Liver (tissue), 9 donors: Measurements from ENCODE around the gene ZBTB12. TPM values are rescaled to one million over a fixed set of nuclear protein-coding genes. Genes with fewer than 3 reads are reported as not detected.

Source experiments
- DNase-seq: peaks from one replicate; pipeline ENCODE4 v3.0.0-alpha.2; 2017; ENCODE audit warnings: low spot score
- H3K27ac ChIP-seq, 2 donors: one replicate each; pipeline ENCODE4 v1.7.0; 2013; ENCODE audit warnings: inconsistent platforms in 2 of 2, low read length in 2 of 2, control low read depth in 1 of 2, low read depth in 1 of 2, mild to moderate bottlenecking in 1 of 2
- H3K27me3 ChIP-seq, 4 donors: one replicate each; pipeline versions ENCODE4 v1.6.1 to v1.7.0; 2013; ENCODE audit warnings: low read length in 3 of 4, inconsistent platforms in 1 of 4, mild to moderate bottlenecking in 1 of 4, moderate library complexity in 1 of 4; ENCODE audit not compliant: control insufficient read depth in 4 of 4, insufficient read depth in 4 of 4
- H3K36me3 ChIP-seq, 4 donors: one replicate each; pipeline versions ENCODE4 v1.6.1 to v1.7.0; 2013; ENCODE audit warnings: low read length in 3 of 4, mild to moderate bottlenecking in 3 of 4, low read depth in 1 of 4, moderate library complexity in 1 of 4; ENCODE audit not compliant: control insufficient read depth in 4 of 4, insufficient read depth in 3 of 4
- H3K4me1 ChIP-seq, 4 donors: one replicate each; pipeline versions ENCODE4 v1.6.1 to v1.7.0; 2013; ENCODE audit warnings: low read length in 3 of 4, mild to moderate bottlenecking in 3 of 4, moderate library complexity in 1 of 4; ENCODE audit not compliant: control insufficient read depth in 4 of 4, insufficient read depth in 4 of 4
- H3K4me3 ChIP-seq, 3 donors: one replicate each; pipeline versions ENCODE4 v1.6.1 to v1.7.0; 2013; ENCODE audit warnings: low read length in 3 of 3, control low read depth in 1 of 3, low read depth in 1 of 3, mild to moderate bottlenecking in 1 of 3
- H3K9ac ChIP-seq, 2 donors: one replicate each; pipeline ENCODE4 v1.7.0; 2013; ENCODE audit warnings: low read length in 2 of 2, mild to moderate bottlenecking in 2 of 2, moderate library complexity in 2 of 2, control low read depth in 1 of 2, low read depth in 1 of 2
- H3K9me3 ChIP-seq, 4 donors: one replicate each; pipeline versions ENCODE4 v1.6.1 to v1.7.0; 2013; ENCODE audit warnings: low read length in 3 of 4; ENCODE audit not compliant: control insufficient read depth in 4 of 4
- ATF3 ChIP-seq: IDR thresholded peaks from 2 replicates; pipeline ENCODE4 v1.6.1; 2016; ENCODE audit warnings: antibody characterized with exemption
- CTCF ChIP-seq: fragments of 150-350 bp; IDR thresholded peaks from 2 replicates; pipeline ENCODE4 v1.5.1; 2017; ENCODE audit warnings: improper control_type of control experiment, low read depth, low read length; ENCODE audit not compliant: missing input control
- EGR1 ChIP-seq, 2 donors: IDR thresholded peaks; 2 replicates each; pipeline ENCODE4 v1.6.1; 2016 to 2018; ENCODE audit warnings: antibody characterized with exemption in 2 of 2, low read depth in 2 of 2
- FOXA1 ChIP-seq: IDR thresholded peaks from 2 replicates; pipeline ENCODE4 v1.6.1; 2016; ENCODE audit warnings: antibody characterized with exemption
- FOXA2 ChIP-seq: IDR thresholded peaks from 2 replicates; pipeline ENCODE4 v1.6.1; 2016; ENCODE audit warnings: antibody characterized with exemption
- GABPA ChIP-seq, 2 donors: IDR thresholded peaks in 1 of 2; conservative IDR thresholded peaks in 1 of 2; 2 replicates each; pipeline ENCODE4 v1.6.1; 2016; ENCODE audit warnings: antibody characterized with exemption in 2 of 2, mild to moderate bottlenecking in 1 of 2, moderate library complexity in 1 of 2
- HNF4G ChIP-seq: IDR thresholded peaks from 2 replicates; pipeline ENCODE4 v1.6.1; 2016; ENCODE audit warnings: antibody characterized with exemption
- JUND ChIP-seq, 2 donors: IDR thresholded peaks; 2 replicates each; pipeline ENCODE4 v1.6.1; 2016; ENCODE audit warnings: antibody characterized with exemption in 2 of 2
- NR2F2 ChIP-seq: IDR thresholded peaks from 2 replicates; pipeline ENCODE4 v1.6.1; 2016; ENCODE audit warnings: antibody characterized with exemption
- RAD21 ChIP-seq, 2 donors: IDR thresholded peaks; 2 replicates each; pipeline ENCODE4 v1.6.1; 2016; ENCODE audit warnings: antibody characterized with exemption in 2 of 2, mild to moderate bottlenecking in 2 of 2
- RXRA ChIP-seq, 2 donors: IDR thresholded peaks; 2 replicates each; pipeline ENCODE4 v1.6.1; 2017 to 2018; ENCODE audit warnings: antibody characterized with exemption in 2 of 2, mild to moderate bottlenecking in 1 of 2
- SP1 ChIP-seq: IDR thresholded peaks from 2 replicates; pipeline ENCODE4 v1.6.1; 2018; ENCODE audit warnings: antibody characterized with exemption, mild to moderate bottlenecking
- TAF1 ChIP-seq: conservative IDR thresholded peaks from 2 replicates; pipeline ENCODE4 v1.6.1; 2016; ENCODE audit warnings: antibody characterized with exemption, mild to moderate bottlenecking
- YY1 ChIP-seq: IDR thresholded peaks from 2 replicates; pipeline ENCODE4 v1.6.1; 2016; ENCODE audit warnings: antibody characterized with exemption, mild to moderate bottlenecking
- WGBS: extraction: QIAGEN DNeasy Blood & Tissue Kit; methylation state at CpG from one replicate; pipeline ENCODE4 v1.1.7; 2013; 5-methylcytosine and 5-hydroxymethylcytosine counted together
- polyA plus RNA-seq, 2 donors: library from polyadenylated mRNA; stranded (reverse) in 1 of 2; unstranded in 1 of 2; fragments of 200-250 nt in 1 of 2; fragments of >200 nt in 1 of 2; fragmentation: Nextera tagmentation in 1 of 2; extraction: Ambion mirVana in 1 of 2; gene quantifications; one replicate each; pipeline versions ENCODE4 v1.2.1 to v1.2.3, GENCODE V29; 2013 to 2015
- total RNA-seq, 2 donors: library from RNA; depleted of rRNA; stranded (reverse); fragments of >200 nt; gene quantifications; one replicate each; pipeline ENCODE4 v1.2.3, GENCODE V29; 2014
- TF ChIP-seq, protein P1 (sequence below): IDR thresholded peaks from 2 replicates; pipeline ENCODE4 v1.6.1; 2016; ENCODE audit warnings: antibody characterized with exemption, mild to moderate bottlenecking
- TF ChIP-seq, protein P2 (sequence below): IDR thresholded peaks from 2 replicates; pipeline ENCODE4 v1.6.1; 2016; ENCODE audit warnings: antibody characterized with exemption
- TF ChIP-seq, protein P3 (sequence below): IDR thresholded peaks from 2 replicates; pipeline ENCODE4 v1.6.1; 2016; ENCODE audit warnings: antibody characterized with exemption
- donor health status: healthy.
- donor health status: healthy.
- donor health status: healthy.
- donor health status: healthy.
- donor health status: healthy.

Gene ZBTB12
- total and polyA plus RNA-seq, 4 donors, result 0.25 to 2.3 (median 0.83) TPM; not detected in 1

DNA sequence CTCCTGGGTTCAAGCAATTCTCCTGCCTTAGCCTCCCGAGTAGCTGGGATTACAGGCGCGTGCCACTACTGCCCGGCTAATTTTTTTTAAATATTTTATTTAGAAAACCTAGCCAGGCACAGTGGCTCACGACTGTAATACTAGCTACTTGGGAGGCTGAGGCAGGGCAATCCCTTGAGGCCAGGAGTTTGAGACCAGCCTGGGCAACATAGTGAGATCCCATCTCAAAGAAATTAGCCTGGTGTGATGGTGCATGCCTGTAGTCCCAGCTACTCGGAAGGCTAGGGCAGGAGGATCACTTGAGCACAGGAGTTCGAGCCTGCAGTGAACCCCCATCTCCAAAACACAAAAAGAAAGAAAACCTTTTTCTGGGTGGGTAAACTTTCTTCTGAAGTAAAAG is 25.5 kb downstream of the ZBTB12 start:
- H3K9me3 ChIP-seq, result no peaks in the 10 kb centered on the region
- no peak overlapping the region for H3K27ac ChIP-seq
- no peak for TF ChIP-seq HNF4G
- no peaks in the 10 kb centered on the region for H3K27me3 ChIP-seq
- no peak overlapping the region for H3K4me3 ChIP-seq
- no peak overlapping the region for H3K9ac ChIP-seq
- no peaks in the 10 kb centered on the region for H3K4me1 ChIP-seq
- peaks cover 0 to 16% (median 8%) of the 10 kb centered on the region in 4 donors for H3K36me3 ChIP-seq
- DNase-seq, result no peak
- 93% methylated on average over 7 of the region's 7 CpGs for WGBS

DNA sequence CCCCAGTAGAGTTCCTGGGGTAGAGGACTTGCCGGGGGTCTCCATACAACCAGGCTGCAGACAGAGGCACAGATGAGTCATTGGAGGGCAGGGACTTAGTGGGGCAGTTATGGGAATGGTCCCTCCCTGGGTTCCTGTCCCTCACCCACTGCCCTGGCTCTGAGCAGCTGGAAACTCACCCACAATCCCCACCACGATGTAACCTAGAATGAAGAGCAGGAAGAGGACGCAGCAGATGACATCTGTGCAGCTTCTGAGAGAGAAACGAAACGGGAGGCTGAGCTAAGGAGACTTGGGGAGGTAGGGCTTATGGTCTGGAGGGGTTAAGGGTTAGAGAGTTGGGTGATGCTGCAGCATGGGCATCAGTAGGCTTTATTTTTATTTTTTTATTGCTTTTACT is 26.0 kb downstream of the ZBTB12 start:
- TF ChIP-seq NR2F2 (no peak), ATF3 (no peak), TAF1 (no peak), GABPA (IDR thresholded peaks at IDR 0.05 in 1 of 2, conservative IDR thresholded peaks at IDR 0.05 in 1 of 2) (no peak), YY1 (no peak), CTCF (no peak), JUND (IDR thresholded peaks at IDR 0.05) (no peak), EGR1 (IDR thresholded peaks at IDR 0.05; ENCODE audit: low read depth in 2 of 2) (no peak), FOXA1 (no peak), SP1 (no peak), FOXA2 (no peak), RAD21 (IDR thresholded peaks at IDR 0.05) (no peak), RXRA (IDR thresholded peaks at IDR 0.05) (no peak)
- TF ChIP-seq, protein P1, sequence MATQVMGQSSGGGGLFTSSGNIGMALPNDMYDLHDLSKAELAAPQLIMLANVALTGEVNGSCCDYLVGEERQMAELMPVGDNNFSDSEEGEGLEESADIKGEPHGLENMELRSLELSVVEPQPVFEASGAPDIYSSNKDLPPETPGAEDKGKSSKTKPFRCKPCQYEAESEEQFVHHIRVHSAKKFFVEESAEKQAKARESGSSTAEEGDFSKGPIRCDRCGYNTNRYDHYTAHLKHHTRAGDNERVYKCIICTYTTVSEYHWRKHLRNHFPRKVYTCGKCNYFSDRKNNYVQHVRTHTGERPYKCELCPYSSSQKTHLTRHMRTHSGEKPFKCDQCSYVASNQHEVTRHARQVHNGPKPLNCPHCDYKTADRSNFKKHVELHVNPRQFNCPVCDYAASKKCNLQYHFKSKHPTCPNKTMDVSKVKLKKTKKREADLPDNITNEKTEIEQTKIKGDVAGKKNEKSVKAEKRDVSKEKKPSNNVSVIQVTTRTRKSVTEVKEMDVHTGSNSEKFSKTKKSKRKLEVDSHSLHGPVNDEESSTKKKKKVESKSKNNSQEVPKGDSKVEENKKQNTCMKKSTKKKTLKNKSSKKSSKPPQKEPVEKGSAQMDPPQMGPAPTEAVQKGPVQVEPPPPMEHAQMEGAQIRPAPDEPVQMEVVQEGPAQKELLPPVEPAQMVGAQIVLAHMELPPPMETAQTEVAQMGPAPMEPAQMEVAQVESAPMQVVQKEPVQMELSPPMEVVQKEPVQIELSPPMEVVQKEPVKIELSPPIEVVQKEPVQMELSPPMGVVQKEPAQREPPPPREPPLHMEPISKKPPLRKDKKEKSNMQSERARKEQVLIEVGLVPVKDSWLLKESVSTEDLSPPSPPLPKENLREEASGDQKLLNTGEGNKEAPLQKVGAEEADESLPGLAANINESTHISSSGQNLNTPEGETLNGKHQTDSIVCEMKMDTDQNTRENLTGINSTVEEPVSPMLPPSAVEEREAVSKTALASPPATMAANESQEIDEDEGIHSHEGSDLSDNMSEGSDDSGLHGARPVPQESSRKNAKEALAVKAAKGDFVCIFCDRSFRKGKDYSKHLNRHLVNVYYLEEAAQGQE, result no peak
- TF ChIP-seq, protein P2, sequence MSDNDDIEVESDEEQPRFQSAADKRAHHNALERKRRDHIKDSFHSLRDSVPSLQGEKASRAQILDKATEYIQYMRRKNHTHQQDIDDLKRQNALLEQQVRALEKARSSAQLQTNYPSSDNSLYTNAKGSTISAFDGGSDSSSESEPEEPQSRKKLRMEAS, result no peak
- TF ChIP-seq, protein P3, sequence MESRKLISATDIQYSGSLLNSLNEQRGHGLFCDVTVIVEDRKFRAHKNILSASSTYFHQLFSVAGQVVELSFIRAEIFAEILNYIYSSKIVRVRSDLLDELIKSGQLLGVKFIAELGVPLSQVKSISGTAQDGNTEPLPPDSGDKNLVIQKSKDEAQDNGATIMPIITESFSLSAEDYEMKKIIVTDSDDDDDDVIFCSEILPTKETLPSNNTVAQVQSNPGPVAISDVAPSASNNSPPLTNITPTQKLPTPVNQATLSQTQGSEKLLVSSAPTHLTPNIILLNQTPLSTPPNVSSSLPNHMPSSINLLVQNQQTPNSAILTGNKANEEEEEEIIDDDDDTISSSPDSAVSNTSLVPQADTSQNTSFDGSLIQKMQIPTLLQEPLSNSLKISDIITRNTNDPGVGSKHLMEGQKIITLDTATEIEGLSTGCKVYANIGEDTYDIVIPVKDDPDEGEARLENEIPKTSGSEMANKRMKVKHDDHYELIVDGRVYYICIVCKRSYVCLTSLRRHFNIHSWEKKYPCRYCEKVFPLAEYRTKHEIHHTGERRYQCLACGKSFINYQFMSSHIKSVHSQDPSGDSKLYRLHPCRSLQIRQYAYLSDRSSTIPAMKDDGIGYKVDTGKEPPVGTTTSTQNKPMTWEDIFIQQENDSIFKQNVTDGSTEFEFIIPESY, result no peak
- Histone ChIP-seq H3K4me1 (no peaks in the 10 kb centered on the region), H3K36me3 (peaks cover 0 to 12% (median 4%) of the 10 kb centered on the region in 4 donors), H3K9ac (no peak overlapping the region), H3K4me3 (no peak overlapping the region), H3K27ac (no peak overlapping the region), H3K27me3 (no peaks in the 10 kb centered on the region), H3K9me3 (no peaks in the 10 kb centered on the region)
- no peak for DNase-seq
- 73% methylated on average over 5 of the region's 5 CpGs for WGBS
